Prostate gland (tissue), 2 donors: ENCODE results near the gene TIMP3. TPM values are rescaled to one million over a fixed set of nuclear protein-coding genes. Genes with fewer than 3 reads are reported as not detected.

ENCODE experiments used
- DNase-seq: peaks from one replicate; pipeline ENCODE4 v3.0.0-alpha.2; 2019; ENCODE audit warnings: low spot score
- H3K27ac ChIP-seq, 2 donors: fragments of 200-600 bp; sonication (generic); 2 replicates each; pipeline ENCODE4 v1.5.1; 2017 to 2019
- H3K27me3 ChIP-seq: fragments of 200-600 bp; sonication (generic); replicated peaks from 2 replicates; pipeline ENCODE4 v1.5.1; 2019; ENCODE audit not compliant: insufficient read depth
- H3K36me3 ChIP-seq, 2 donors: fragments of 200-600 bp; sonication (generic); 1 replicate in 1 of 2; 2 replicates in 1 of 2; pipeline versions ENCODE4 v1.5.1 to v1.8.1; 2017 to 2019
- H3K4me1 ChIP-seq: fragments of 200-600 bp; sonication (generic); replicated peaks from 2 replicates; pipeline ENCODE4 v1.5.1; 2019
- H3K4me3 ChIP-seq, 2 donors: fragments of 200-600 bp; sonication (generic); 2 replicates each; pipeline ENCODE4 v1.5.1; 2017 to 2019
- H3K9me3 ChIP-seq: fragments of 200-600 bp; sonication (generic); 2 replicates; pipeline ENCODE4 v1.5.1; 2017
- CTCF ChIP-seq, 4 experiments: fragments of 200-600 bp in 2 of 4; fragments of 450-650 bp in 2 of 4; sonication (generic) in 2 of 4; IDR thresholded peaks; 1 replicate in 3 of 4; 2 replicates in 1 of 4; pipeline ENCODE4 v1.5.1; 2016 to 2019; ENCODE audit warnings: antibody characterized with exemption in 4 of 4, mild to moderate bottlenecking in 2 of 4, moderate library complexity in 2 of 4
- POLR2A ChIP-seq: fragments of 450-650 bp; IDR thresholded peaks from one replicate; pipeline ENCODE4 v1.6.1; 2016; ENCODE audit warnings: antibody characterized with exemption, mild to moderate bottlenecking
- POLR2AphosphoS5 ChIP-seq: sonication (generic); formaldehyde crosslinking; IDR thresholded peaks from one replicate; pipeline ENCODE4 v1.6.1; 2017; ENCODE audit warnings: antibody characterized with exemption
- WGBS: methylation state at CpG from one replicate; pipeline ENCODE4 v1.1.5; 2018; 5-methylcytosine and 5-hydroxymethylcytosine counted together
- intact Hi-C: fragments of 100-400 bp; cut with DNase I; formaldehyde crosslinking; loops from one replicate; pipeline ENCODE4 v1.14.2; 2022
- total RNA-seq, 2 donors: library from RNA; depleted of rRNA; stranded (reverse); fragments of >200 nt; gene quantifications; one replicate each; pipeline ENCODE4 v1.1.0, GENCODE V29; 2016

TIMP3 gene
- total RNA-seq: 100 to 1,000 TPM; 148 to 397 TPM

- Histone ChIP-seq H3K27me3 (peaks cover 4% of the 10 kb centered on the region), H3K9me3 (no peaks in the 10 kb centered on the region), H3K36me3 (no peaks in the 10 kb centered on the region), H3K4me3 (peak within 1 kb of the TSS; percentile 56 to 70), H3K27ac (peak within 1 kb of the TSS; percentile 75 to 87), H3K4me1 (no peaks in the 10 kb centered on the region)
- under 1% methylated on average over 42 of the region's 72 CpGs for WGBS
- intact Hi-C loops: loop anchor here (2.0 to 10.0 kb wide), 5 partner anchors 49 to 186 kb away; no protein-coding TSS in a partner anchor
- DNase-seq: peak; percentile 74
- TF ChIP-seq CTCF (IDR thresholded peaks at IDR 0.05) (no peak), POLR2AphosphoS5 (peak; percentile 87), POLR2A (peak; percentile 88)
Observed at GRCh38 chr22:32801537-32802236, at the start of gene TIMP3. TIMP3 (plus strand) TSS chr22:32801705; CDS start chr22:32802002, 297 bp downstream.

DNA sequence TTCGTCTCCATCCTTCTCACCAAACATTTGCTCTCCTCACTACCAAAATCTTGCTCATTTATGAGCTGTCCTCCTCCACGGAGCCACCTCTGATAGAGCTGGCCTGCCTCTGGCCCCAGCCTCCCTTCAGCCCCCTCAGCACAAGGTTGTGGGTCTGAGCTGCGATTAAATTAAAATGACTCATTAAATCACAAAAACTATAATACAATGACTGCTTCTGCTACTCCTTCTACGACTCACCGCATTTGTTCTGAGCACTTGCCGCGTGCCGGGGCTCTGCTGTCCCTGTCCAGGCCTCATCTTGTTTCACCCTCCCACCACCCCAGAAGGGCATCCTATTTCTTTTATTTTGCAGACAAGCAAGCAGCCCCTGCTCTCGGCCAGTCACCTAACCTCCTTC lies 49.2 kb upstream of the TIMP3 start:
- Histone ChIP-seq H3K27me3 (no peaks in the 10 kb centered on the region), H3K4me1 (no peaks in the 10 kb centered on the region), H3K4me3 (no peak overlapping the region), H3K27ac (no peak overlapping the region), H3K36me3 (no peaks in the 10 kb centered on the region), H3K9me3 (no peaks in the 10 kb centered on the region)
- intact Hi-C loops: no loop called here
- TF ChIP-seq POLR2AphosphoS5 (no peak), CTCF (IDR thresholded peaks at IDR 0.05) (no peak), POLR2A (no peak)
- DNase-seq: no peak
- 77% methylated on average over 9 of the region's 9 CpGs for WGBS

DNA sequence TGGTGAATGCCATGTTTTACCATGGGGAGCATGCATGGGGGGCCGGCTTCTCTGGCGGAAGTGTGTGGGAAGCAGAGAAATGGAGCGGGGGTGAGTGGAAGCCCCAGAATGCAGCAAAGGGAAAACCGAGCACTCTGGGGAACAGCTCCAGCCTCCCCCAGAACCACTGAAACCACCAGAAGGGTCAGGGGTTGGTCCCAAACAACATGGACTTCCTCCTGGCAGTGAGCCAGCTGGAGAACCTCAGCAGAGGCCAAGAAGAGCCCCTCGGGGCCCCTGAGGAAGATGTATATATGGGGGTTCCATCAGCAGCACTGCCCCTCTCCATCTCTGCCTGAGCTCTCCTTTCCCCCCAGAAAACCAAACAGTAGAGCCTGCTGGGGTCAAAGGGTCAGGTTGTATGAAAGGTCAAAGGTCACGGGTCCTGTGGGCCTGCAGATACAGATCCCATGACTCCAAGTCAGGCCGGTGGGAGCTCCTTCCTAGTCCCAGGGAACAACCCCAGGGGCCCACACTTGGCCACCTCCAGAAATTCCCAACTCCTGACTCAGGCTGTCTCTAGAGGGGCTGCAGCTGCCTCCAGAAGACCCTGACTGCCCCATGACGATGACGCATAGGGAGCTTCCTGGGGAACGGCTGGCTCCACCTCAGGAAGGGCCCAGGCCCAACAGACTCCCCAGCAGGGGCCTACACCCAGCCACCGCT lies 48.5 kb upstream of the TIMP3 start:
- intact Hi-C loops: no loop called here
- 76% methylated on average over 11 of the region's 11 CpGs for WGBS

DNA sequence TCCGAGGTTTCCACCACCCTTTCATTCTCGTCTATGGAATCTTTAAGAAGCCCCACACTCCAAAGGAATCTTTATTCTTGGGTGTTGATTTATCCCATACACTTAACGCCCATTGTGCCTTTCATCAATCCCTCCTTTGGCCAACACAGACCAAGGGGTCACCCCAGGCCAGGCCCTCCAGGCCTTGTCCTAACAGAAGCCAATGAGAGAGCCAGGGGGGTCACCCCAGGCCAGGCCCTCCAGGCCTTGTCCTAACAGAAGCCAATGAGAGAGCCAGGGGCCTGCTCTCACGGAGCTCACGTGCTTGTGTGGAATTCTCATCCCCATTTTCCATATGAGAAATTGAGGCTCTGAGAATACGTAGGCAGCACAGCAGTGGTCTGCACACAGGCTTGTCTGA lies 47.9 kb upstream of the TIMP3 start:
- no peaks in the 10 kb centered on the region for H3K4me1 ChIP-seq
- DNase-seq: no peak
- no peaks in the 10 kb centered on the region for H3K27me3 ChIP-seq
- H3K36me3 ChIP-seq: no peaks in the 10 kb centered on the region
- no peaks in the 10 kb centered on the region for H3K9me3 ChIP-seq
- no peak overlapping the region for H3K27ac ChIP-seq
- 91% methylated on average over 6 of the region's 6 CpGs for WGBS
- intact Hi-C loops: no loop called here
- H3K4me3 ChIP-seq: no peak overlapping the region
- TF ChIP-seq POLR2A (no peak), CTCF (IDR thresholded peaks at IDR 0.05) (no peak), POLR2AphosphoS5 (no peak)

More for the DNA sequence above, 48.5 kb upstream of the TIMP3 start:
- H3K36me3 ChIP-seq: no peaks in the 10 kb centered on the region
- H3K27ac ChIP-seq: no peak overlapping the region
- TF ChIP-seq POLR2AphosphoS5: no peak
- no peak for TF ChIP-seq CTCF (IDR thresholded peaks at IDR 0.05)
- no peaks in the 10 kb centered on the region for H3K9me3 ChIP-seq
- H3K4me3 ChIP-seq: no peak overlapping the region
- H3K27me3 ChIP-seq: no peaks in the 10 kb centered on the region
- no peaks in the 10 kb centered on the region for H3K4me1 ChIP-seq
- DNase-seq: no peak
